ENCODE results near the gene NANOS1.
A peak's percentile ranks its signal among the peaks of the same experiment; 100 is the strongest.

The NANOS1 gene

GRCh38 chr10:119039161-119039560, 9.6 kb downstream of the NANOS1 start:
- Mint-ChIP-seq H3K4me3 (no peak overlapping the region), H3K4me1 (peaks cover 33% of the 10 kb centered on the region), H3K27ac (peak overlapping the region; percentile 67), H3K36me3 (ENCODE audit: low read depth) (peaks cover 82% of the 10 kb centered on the region), H3K27me3 (ENCODE audit: low read depth, poor library complexity) (peaks cover 5% of the 10 kb centered on the region), H3K9me3 (no peaks in the 10 kb centered on the region)
- no peak for TF ChIP-seq CTCF (IDR thresholded peaks at IDR 0.05)
- DNase-seq: no peak

DNA sequence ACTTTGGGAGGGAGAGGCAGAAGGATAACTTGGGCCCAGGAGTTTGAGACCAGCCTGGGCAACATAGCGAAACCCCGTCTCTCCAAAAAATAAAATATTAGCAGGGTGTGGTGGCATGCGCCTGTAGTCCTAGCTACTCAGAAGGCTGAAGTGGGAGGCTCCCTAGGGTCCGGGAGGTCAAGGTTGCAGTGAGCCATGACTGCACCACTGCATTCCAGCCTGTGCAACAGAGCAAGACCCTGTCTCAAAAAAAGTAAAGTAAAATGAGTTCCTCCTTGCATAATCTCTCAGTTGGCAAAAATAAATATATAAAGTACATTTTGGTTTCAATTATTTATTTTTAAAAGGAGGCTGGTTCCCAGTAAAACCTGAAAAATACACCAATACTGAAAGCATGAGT, 11.8 kb downstream of the NANOS1 start:
- Mint-ChIP-seq H3K4me1 (peaks cover 33% of the 10 kb centered on the region), H3K9me3 (no peaks in the 10 kb centered on the region), H3K27ac (peak overlapping the region; percentile 39), H3K4me3 (no peak overlapping the region), H3K36me3 (ENCODE audit: low read depth) (peaks cover 87% of the 10 kb centered on the region), H3K27me3 (ENCODE audit: low read depth, poor library complexity) (peaks cover 5% of the 10 kb centered on the region)
- TF ChIP-seq CTCF (IDR thresholded peaks at IDR 0.05): no peak
- DNase-seq: peak; percentile 44

DNA sequence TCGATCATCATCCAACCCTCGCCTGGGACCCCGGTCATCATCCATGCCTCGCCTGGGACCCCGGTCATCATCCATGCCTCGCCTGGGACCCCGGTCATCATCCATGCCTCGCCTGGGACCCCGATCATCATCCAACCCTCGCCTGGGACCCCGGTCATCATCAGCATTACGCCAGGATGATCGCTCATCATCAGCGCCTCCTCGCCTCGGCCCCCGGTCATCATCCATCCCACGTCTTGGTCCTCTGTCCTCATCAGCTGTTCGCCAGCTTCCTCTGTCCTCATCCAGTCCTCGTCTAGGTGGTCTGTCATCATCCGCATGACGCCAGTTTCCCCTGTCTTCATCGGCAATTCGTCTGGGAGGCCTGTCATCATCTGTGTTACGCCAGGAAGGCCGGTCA, 12.7 kb downstream of the NANOS1 start:
- peaks cover 5% of the 10 kb centered on the region for H3K27me3 Mint-ChIP-seq (ENCODE audit: low read depth, poor library complexity)
- no peak for TF ChIP-seq CTCF (IDR thresholded peaks at IDR 0.05)
- no peaks in the 10 kb centered on the region for H3K9me3 Mint-ChIP-seq
- H3K27ac Mint-ChIP-seq: peak overlapping the region; percentile 97
- H3K4me3 Mint-ChIP-seq: no peak overlapping the region
- DNase-seq: no peak
- peaks cover 86% of the 10 kb centered on the region for H3K36me3 Mint-ChIP-seq (ENCODE audit: low read depth)
- H3K4me1 Mint-ChIP-seq: peaks cover 33% of the 10 kb centered on the region

- peaks cover 88% of the 10 kb centered on the region for H3K36me3 Mint-ChIP-seq (ENCODE audit: low read depth)
- DNase-seq: no peak
- H3K27me3 Mint-ChIP-seq (ENCODE audit: low read depth, poor library complexity): peaks cover 5% of the 10 kb centered on the region
- H3K4me1 Mint-ChIP-seq: peaks cover 25% of the 10 kb centered on the region
- no peak overlapping the region for H3K4me3 Mint-ChIP-seq
- TF ChIP-seq CTCF (IDR thresholded peaks at IDR 0.05): no peak
- H3K9me3 Mint-ChIP-seq: no peaks in the 10 kb centered on the region
- H3K27ac Mint-ChIP-seq: peak overlapping the region; percentile 78
Observed at GRCh38 chr10:119045561-119045960, 16.0 kb downstream of the NANOS1 start.

DNA sequence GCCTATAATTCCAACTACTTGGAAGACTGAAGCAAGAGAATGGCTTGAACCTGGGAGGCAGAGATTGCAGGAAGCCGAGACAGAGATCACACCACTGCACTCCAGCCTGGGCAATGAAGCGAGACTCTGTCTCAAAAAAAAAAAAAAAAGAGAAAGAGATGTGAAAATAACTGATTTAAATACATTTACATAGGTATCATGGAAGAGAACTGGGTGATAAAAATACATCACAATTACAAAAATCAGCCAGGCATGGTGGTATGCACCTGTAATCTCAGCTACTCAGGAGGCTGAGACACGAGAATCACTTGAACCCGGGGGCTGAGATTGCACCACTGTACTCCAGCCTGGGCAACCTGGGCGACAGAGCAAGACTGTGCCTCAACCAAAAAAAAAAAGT, 19.8 kb downstream of the NANOS1 start:
- Mint-ChIP-seq H3K4me3 (no peak overlapping the region), H3K4me1 (no peaks in the 10 kb centered on the region), H3K27me3 (ENCODE audit: low read depth, poor library complexity) (no peaks in the 10 kb centered on the region), H3K27ac (no peak overlapping the region), H3K9me3 (peaks cover 8% of the 10 kb centered on the region), H3K36me3 (ENCODE audit: low read depth) (peaks cover 94% of the 10 kb centered on the region)
- TF ChIP-seq CTCF (IDR thresholded peaks at IDR 0.05): no peak
- DNase-seq: no peak

DNA sequence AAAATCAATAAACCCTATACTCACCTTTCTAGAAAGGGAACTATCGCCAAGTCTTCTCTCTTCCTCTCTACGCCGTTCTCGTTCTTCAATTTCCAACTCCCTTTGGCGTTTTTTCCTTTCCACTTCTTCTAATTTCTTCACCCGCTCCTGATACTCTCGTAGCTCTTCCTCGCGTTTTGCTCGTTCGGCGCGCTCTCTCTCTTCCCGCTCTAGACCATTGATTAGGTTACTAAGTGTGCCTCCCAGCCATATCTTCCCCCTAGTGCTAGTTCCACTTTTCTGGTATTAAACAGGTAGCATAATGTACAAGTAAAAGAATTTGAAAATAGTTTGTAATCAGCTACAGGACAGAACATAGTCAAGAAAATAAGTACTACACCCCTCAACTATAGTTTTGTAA, 20.3 kb downstream of the NANOS1 start:
- Mint-ChIP-seq H3K4me1 (no peaks in the 10 kb centered on the region), H3K27ac (peak overlapping the region; percentile 8), H3K36me3 (ENCODE audit: low read depth) (peaks cover 97% of the 10 kb centered on the region), H3K27me3 (ENCODE audit: low read depth, poor library complexity) (no peaks in the 10 kb centered on the region), H3K4me3 (no peak overlapping the region), H3K9me3 (peaks cover 8% of the 10 kb centered on the region)
- no peak for DNase-seq
- no peak for TF ChIP-seq CTCF (IDR thresholded peaks at IDR 0.05)
